Right lobe of liver (tissue), 6 donors: Measurements from ENCODE around the gene MIA. TPM values are rescaled to one million over a fixed set of nuclear protein-coding genes. Genes with fewer than 3 reads are reported as not detected.
"Not testable (repeated sequence)": the region's sequence is repeated elsewhere in the genome, so short reads cannot be mapped to it uniquely, and the experiment has no call there.

Experiments used
- ATAC-seq, 4 donors: fragments of 200-7000 bp; cut with Tn5 transposase; one replicate each; pipeline ENCODE4 v1.9.1; 2020; ENCODE audit warnings: mild to moderate bottlenecking in 4 of 4, moderate library complexity in 4 of 4
- DNase-seq, 3 donors: peaks; one replicate each; pipeline ENCODE4 v3.0.0-alpha.2; 2020
- H3K27ac ChIP-seq, 3 donors: fragments of 200-600 bp; one replicate each; pipeline ENCODE4 v1.8.0; 2022
- H3K27me3 ChIP-seq, 2 donors: fragments of 200-600 bp; one replicate each; pipeline ENCODE4 v1.8.0; 2022
- H3K36me3 ChIP-seq, 4 donors: fragments of 200-600 bp; sonication (generic) in 1 of 4; one replicate each; pipeline versions ENCODE4 v1.5.1 to v1.8.0; 2017 to 2022; ENCODE audit warnings: control low read depth in 1 of 4
- H3K4me1 ChIP-seq, 4 donors: fragments of 200-600 bp; sonication (generic) in 1 of 4; one replicate each; pipeline versions ENCODE4 v1.5.1 to v1.8.0; 2017 to 2022; ENCODE audit warnings: control low read depth in 1 of 4
- H3K4me3 ChIP-seq, 3 donors: fragments of 200-600 bp; one replicate each; pipeline ENCODE4 v1.8.0; 2022
- H3K9me3 ChIP-seq, 4 donors: fragments of 200-600 bp; sonication (generic) in 1 of 4; one replicate each; pipeline versions ENCODE4 v1.5.1 to v1.8.0; 2017 to 2022; ENCODE audit warnings: control low read depth in 1 of 4
- CTCF ChIP-seq, 4 donors: fragments of 200-600 bp in 3 of 4; fragments of 450-650 bp in 1 of 4; IDR thresholded peaks; one replicate each; pipeline versions ENCODE4 v1.5.1 to v1.8.0; 2016 to 2022; ENCODE audit warnings: antibody characterized with exemption in 4 of 4, mild to moderate bottlenecking in 2 of 4
- POLR2A ChIP-seq: fragments of 450-650 bp; IDR thresholded peaks from one replicate; pipeline ENCODE4 v1.6.1; 2017; ENCODE audit warnings: antibody characterized with exemption, mild to moderate bottlenecking
- WGBS: methylation state at CpG from one replicate; pipeline ENCODE4 v1.1.6; 2018; ENCODE audit warnings: low coverage, low lambda C conversion rate; ENCODE audit not compliant: insufficient coverage; ENCODE audit errors: missing lambda C conversion rate; 5-methylcytosine and 5-hydroxymethylcytosine counted together
- intact Hi-C, 2 donors: fragments of 100-400 bp; cut with DNase I; formaldehyde crosslinking; loops; one replicate each; pipeline versions ENCODE4 v1.11.2 to v1.14.1; 2022
- total RNA-seq, 6 experiments: library from RNA; depleted of rRNA in 2 of 6; stranded (reverse); fragments of >200 nt in 2 of 6; fragmentation: NEBNext Ultra II Directional in 3 of 6; extraction: Animal tissue kit (Norgen Biotek cat#: 25700) in 3 of 6; gene quantifications; one replicate each; pipeline versions ENCODE4 v1.1.0 to v1.2.4, GENCODE V29; 2016 to 2023
- donor health status: DM: no; HTN: yes; CAD: no.
- donor health status: DM: no; HTN: no; CAD: no.
- donor health status: DM: no; HTN: no; CAD: no.
- donor health status: DM: no; HTN: yes; CAD: no.
- donor health status: DM: no; HTN: yes; CAD: no.

MIA gene
- total RNA-seq, 6 experiments from 2014 or later: 0.86 to 1.9 (median 1.1) TPM; not detected in 3

GRCh38 chr19:40818480-40819399 lies 43.4 kb downstream of the MIA start:
- DNase-seq (peak; percentile 88 to 91 (median 89)), ATAC-seq (peak; percentile 82 to 86 (median 84))
- WGBS: 50% methylated on average over 14 of the region's 36 CpGs
- H3K27ac ChIP-seq, intact Hi-C loops, H3K9me3 ChIP-seq, H3K27me3 ChIP-seq, H3K36me3 ChIP-seq: not testable (repeated sequence)
- H3K4me3 ChIP-seq: peak overlapping the region in 1 of 3 donors; percentile 20
- H3K4me1 ChIP-seq: peaks cover 0 to 36% (median 16%) of the 10 kb centered on the region in 4 donors
- TF ChIP-seq CTCF (IDR thresholded peaks at IDR 0.05): peak in 2 of 4 donors; percentile 17 to 34

GRCh38 chr19:40819479-40820234 lies 44.3 kb downstream of the MIA start:
- peak in 1 of 3 donors; percentile 56 for DNase-seq
- H3K27me3 ChIP-seq, H3K27ac ChIP-seq, H3K36me3 ChIP-seq, H3K9me3 ChIP-seq, H3K4me3 ChIP-seq, intact Hi-C loops: not testable (repeated sequence)
- H3K4me1 ChIP-seq: peaks cover 0 to 36% (median 18%) of the 10 kb centered on the region in 4 donors
- 42% methylated on average over 6 of the region's 6 CpGs for WGBS
- ATAC-seq: peak in 2 of 4 donors; percentile 28
- TF ChIP-seq CTCF (IDR thresholded peaks at IDR 0.05): peak; percentile 76 to 89 (median 80)

GRCh38 chr19:40822161-40822560 lies 46.8 kb downstream of the MIA start:
- intact Hi-C loops: no loop called here
- WGBS: 90% methylated on average over 8 of the region's 22 CpGs

GRCh38 chr19:40822704-40823553 lies 47.6 kb downstream of the MIA start:
- Histone ChIP-seq H3K4me1 (peaks cover 0 to 36% (median 20%) of the 10 kb centered on the region in 4 donors), H3K27ac (peak overlapping the region; percentile 47 to 89 (median 81)), H3K4me3 (peak overlapping the region in 2 of 3 donors; percentile 15 to 24)
- H3K9me3 ChIP-seq, intact Hi-C loops, H3K36me3 ChIP-seq, H3K27me3 ChIP-seq: not testable (repeated sequence)
- DNase-seq: peak in 1 of 3 donors; percentile 54
- 23% methylated on average over 9 of the region's 9 CpGs for WGBS
- peak in 2 of 4 donors; percentile 3 to 13 for ATAC-seq

More at GRCh38 chr19:40822161-40822560, 46.8 kb downstream of the MIA start:
- peak in 1 of 3 donors; percentile 48 for DNase-seq
- Histone ChIP-seq H3K27me3 (no peaks in the 10 kb centered on the region), H3K36me3 (peaks cover 0 to 2% (median under 1%) of the 10 kb centered on the region in 4 donors), H3K4me1 (peaks cover 0 to 36% (median 20%) of the 10 kb centered on the region in 4 donors), H3K4me3 (no peak overlapping the region), H3K27ac (peak overlapping the region in 2 of 3 donors; percentile 81 to 89), H3K9me3 (no peaks in the 10 kb centered on the region)
- ATAC-seq: no peak
- no peak for TF ChIP-seq POLR2A
- no peak for TF ChIP-seq CTCF (IDR thresholded peaks at IDR 0.05)

- H3K27me3 ChIP-seq, H3K9me3 ChIP-seq, intact Hi-C loops, H3K36me3 ChIP-seq: not testable (repeated sequence)
- no CpG with 5 or more reads among the region's 16 CpGs for WGBS
- ATAC-seq: peak in 1 of 4 donors; percentile 1
- H3K4me1 ChIP-seq: peaks cover 0 to 25% (median 16%) of the 10 kb centered on the region in 4 donors
- H3K27ac ChIP-seq: peak overlapping the region; percentile 57 to 89 (median 81)
- peak in 1 of 3 donors; percentile 66 for DNase-seq
- peak overlapping the region in 2 of 3 donors; percentile 52 to 53 for H3K4me3 ChIP-seq
These were observed 49.6 kb downstream of the MIA start for GRCh38 chr19:40824916-40825315.

- peaks cover 0 to 24% (median 12%) of the 10 kb centered on the region in 4 donors for H3K4me1 ChIP-seq
- ATAC-seq, H3K27me3 ChIP-seq, H3K27ac ChIP-seq, H3K36me3 ChIP-seq, H3K9me3 ChIP-seq, intact Hi-C loops: not testable (repeated sequence)
- peak overlapping the region in 1 of 3 donors; percentile 53 for H3K4me3 ChIP-seq
- peak in 1 of 3 donors; percentile 17 for DNase-seq
- WGBS: no CpG with 5 or more reads among the region's 6 CpGs
These were observed 50.3 kb downstream of the MIA start for GRCh38 chr19:40825460-40826095.

GRCh38 chr19:40826312-40826698 lies 51.0 kb downstream of the MIA start:
- H3K36me3 ChIP-seq, H3K27me3 ChIP-seq, DNase-seq, intact Hi-C loops, H3K4me3 ChIP-seq, H3K27ac ChIP-seq, H3K9me3 ChIP-seq, ATAC-seq: not testable (repeated sequence)
- 96% methylated on average over 3 of the region's 14 CpGs for WGBS
- peaks cover 0 to 28% (median 12%) of the 10 kb centered on the region in 4 donors for H3K4me1 ChIP-seq
